HG02885 (cell line): ENCODE results near the gene NEDD4L.
"Not testable (repeated sequence)": the region's sequence is repeated elsewhere in the genome, so short reads cannot be mapped to it uniquely, and the experiment has no call there.

Experiments
- ATAC-seq: cut with Tn5 transposase; IDR thresholded peaks from one replicate; pipeline ENCODE4 v1.9.1; 2021; ENCODE audit warnings: mild to moderate bottlenecking; ENCODE audit not compliant: unreplicated experiment, poor library complexity

Gene NEDD4L

DNA sequence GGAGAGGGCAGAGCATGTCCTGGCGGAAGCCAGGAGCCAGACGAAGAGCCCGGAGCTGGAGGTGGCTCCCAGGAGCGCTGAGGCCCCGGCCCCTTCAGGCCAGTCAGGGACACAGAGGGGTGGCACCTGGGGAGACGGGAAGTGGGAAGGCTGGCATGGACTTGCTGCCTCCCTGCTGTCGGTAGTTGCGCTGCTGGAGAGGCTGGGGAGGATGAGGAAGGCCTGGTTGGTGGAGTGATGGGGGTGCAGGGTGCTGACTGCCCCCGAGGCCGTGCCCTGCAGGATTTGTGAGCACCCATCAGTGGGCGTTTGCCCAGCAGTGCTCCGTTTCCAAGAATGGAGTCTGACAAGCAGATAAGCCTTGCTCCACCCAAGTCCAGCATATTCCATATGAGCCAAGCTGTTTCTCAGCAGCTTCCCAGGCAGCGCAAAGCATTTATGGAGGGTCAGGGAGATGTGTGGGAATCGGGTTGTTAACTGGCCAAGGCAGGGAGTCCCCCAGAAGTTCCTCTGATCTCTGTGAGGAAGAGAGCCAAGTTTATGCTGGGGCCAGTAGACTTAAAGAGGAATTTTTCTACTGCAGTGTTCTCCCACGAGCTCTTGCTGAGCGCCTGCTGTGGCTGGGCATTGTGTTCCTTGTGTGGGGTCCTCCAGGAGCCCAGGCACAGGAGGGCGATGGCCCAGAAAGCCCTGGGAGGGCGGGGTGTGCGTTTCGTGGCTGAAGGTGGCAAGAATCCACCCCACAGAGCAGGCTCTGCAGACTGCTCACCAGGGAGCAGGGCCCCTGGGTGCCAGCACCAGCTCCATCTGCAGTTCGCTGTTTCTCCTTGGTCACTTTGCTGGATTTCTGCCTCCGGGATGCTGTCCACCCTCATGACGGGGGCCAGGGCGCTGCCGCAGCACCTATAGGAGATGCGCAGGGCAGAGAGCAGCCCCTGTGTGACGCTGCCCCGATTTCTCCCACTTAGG, 334.7 kb downstream of the NEDD4L start:
- ATAC-seq: no peak

DNA sequence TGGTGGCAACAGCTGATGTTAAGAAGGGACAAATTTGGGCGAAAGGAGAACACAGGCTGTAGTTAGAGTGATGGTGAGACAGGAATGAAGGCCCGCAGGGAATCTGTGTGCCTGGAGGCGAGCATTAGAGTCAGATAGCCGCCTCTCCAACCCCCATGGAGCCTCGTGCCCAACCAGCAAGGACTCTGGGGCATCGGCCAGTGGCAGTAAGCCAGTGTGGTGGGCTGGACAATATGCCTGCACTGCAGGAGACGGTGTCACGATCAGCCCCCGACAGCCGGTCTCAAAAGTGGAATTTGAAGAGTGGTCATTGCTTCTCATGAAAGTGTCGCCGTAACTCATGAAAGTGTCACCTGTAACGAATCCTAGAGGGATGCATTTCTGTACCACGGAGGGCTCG, 335.4 kb downstream of the NEDD4L start:
- no peak for ATAC-seq

DNA sequence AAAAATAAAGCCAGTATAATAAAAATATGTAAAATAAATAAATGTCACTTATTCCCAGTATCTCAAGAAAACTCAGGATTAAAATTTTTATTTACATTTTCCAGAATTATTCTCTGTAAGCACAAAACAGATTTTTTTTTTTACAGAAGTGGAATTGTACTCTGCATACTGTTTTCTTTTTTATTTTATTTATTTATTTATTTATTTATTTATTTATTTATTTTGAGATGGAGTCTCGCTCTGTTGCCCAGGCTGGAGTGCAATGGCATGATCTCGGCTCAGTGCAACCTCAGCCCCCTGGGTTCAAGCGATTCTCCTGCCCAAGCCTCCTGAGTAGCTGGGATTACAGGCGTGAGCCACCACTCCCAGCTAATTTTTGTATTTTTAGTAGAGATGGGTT, 336.1 kb downstream of the NEDD4L start:
- ATAC-seq: not testable (repeated sequence)

DNA sequence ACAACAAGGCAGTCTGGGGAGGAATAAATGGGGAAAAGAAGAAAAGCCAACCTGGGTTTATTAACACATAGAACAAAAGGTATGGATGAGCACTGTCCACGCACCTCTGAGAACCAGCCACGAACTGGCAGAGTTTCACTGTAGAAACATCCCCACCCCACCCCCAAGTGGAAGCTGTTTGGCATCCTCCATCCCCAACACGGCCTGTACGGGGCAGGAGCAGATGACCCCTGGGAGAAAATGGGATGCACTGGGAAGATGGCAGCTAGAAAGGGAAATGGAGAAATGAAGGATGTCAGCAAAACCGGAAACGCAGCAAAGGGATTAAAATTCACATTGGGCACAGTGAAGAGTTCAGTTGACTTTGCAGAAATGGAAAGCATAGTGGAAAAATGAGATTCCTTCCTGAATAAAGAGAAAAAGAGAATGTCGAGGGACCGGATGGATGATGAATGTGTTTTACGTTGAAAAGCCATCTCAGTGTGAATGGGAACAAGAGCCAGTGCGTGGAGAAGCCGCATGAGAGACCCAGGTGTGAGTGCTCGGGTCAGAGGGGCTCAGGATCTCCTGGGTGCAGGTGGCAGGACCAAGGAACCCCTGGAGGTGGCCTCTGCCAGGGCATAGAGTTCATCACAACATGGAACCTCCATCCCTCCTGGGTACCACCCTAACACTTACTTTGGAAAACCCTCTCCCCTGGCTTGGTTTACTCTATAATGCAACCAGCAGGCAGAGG, 337.8 kb downstream of the NEDD4L start:
- no peak for ATAC-seq

DNA sequence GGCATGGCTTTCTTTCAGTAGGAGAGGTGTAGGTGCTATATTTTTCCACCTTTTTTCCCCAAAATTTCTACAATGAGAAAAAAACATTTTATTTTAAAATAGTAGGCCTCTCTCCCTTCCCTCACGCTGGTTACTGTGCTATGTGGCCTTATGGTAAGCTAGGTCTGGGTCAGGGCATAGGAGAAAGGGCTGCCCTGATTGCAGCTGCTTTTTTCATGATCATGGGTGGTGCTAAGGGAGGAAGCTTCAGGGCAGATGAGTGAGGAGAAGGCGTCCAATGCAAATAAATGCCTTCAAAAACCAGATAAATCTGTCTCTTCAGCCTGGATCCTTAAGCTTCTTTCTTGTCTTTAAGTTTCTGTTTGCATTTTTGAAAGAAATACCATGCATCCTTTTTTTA, 338.4 kb downstream of the NEDD4L start:
- no peak for ATAC-seq

DNA sequence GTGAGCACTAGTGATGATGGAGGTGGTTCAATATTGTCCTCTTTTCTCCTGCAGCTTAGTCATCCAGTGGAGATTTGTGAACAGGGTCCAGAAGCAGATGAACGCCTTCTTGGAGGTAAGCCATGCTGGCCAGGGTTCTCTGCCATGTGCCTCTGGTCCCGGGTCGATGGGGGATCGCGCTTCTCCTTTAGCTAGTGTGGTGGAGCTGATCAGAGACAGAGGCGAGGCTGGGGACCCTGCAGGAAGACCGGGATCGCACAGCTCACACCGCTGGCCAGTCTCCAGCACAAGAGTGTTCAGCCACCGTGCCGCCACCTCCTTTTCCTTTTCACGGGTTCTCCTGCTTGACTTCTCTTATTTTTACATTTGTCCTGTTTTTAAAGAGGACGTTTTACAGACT, 341.4 kb downstream of the NEDD4L start:
- no peak for ATAC-seq

DNA sequence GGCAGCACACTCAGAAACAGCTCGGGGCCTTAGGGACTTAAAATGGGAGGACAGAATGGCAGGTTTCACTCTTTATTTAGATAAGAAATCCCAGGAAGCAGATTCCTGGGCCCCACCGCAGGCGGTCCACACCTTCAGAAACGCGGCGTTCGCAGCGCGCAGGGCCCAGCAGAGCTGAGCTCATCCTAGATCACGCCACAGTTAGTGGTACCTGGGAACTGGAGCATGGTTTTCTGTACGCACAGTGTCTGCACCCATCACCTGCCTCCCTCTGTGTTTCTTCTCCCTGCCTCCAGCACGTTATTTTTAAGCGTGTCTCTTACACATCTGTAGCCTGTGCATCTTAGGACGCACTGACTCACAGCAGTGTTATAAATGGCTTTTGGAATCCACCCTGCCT, 342.8 kb downstream of the NEDD4L start:
- ATAC-seq: no peak

DNA sequence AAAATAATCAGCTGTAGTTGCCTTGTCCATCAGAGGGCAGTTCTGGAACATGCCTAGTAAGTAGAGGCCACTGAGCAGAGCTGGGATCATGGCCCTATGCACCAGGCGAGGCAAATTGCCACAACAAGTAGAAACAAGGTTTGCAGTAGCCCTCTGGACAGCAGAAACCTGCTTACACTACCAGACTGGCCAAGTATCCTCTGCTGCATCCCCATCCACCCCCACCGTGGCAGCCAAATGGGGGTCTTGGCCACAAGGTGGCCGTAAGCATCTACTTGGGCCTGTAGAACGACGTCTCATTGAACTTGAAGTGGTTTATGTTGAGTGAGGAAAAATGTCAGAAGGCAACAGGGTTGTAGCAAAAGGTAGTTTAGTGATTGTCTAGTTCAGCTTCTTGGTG, 343.7 kb downstream of the NEDD4L start:
- ATAC-seq: no peak

DNA sequence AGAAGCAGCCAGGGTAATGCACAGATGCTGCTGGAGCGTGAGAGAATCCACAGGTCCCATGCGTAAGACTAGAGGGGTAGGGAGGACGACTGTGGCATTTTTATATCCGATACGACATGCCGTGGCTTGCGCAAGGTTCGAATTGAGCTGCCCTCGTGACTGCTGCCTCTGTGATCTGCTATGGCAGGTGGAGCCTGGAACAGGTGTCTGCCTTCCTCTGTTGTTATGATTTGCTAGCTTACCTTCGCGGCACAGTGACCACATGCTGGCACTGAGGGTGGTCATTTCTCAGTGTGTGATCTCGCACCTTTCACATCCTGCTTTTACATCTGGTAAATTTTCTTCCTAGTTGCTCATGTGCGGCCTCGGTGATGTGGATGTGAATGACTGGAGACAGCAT, 344.7 kb downstream of the NEDD4L start:
- ATAC-seq: no peak

DNA sequence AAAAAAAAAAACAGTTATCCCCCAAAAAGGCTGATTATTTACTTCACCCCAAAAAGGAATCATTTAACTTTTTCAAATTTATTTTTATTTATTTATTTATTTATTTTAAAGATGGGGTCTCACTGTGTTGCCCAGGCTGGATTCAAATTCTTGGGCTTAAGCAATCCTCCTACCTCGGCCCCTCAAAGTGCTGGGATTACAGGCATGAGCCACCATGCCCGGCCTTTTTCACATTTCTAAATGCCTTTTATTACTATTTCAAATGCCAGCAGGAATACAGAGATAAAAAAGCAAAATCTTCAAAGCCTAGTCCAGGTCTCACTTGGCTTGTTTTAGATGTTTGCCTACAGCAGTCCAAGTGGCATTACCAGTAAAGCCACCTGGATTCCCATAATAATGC, 345.7 kb downstream of the NEDD4L start:
- no peak for ATAC-seq

DNA sequence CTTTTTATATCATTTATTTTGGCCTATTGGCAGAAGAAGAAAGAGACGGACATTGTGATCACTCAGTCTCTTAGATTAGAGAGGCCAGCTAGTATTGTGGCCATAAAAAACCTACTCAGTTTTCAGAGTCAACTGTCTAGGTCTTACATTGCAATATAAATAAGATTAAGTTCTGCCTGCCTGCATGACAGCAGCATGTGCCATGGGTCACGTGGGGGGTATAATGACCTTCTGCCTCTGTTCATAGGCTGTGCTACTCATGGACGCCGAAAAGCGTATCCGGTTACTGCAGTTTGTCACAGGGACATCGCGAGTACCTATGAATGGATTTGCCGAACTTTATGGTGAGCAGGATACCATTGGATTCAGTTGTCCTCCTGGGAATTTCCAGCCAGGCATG, 346.4 kb downstream of the NEDD4L start:
- ATAC-seq: no peak

DNA sequence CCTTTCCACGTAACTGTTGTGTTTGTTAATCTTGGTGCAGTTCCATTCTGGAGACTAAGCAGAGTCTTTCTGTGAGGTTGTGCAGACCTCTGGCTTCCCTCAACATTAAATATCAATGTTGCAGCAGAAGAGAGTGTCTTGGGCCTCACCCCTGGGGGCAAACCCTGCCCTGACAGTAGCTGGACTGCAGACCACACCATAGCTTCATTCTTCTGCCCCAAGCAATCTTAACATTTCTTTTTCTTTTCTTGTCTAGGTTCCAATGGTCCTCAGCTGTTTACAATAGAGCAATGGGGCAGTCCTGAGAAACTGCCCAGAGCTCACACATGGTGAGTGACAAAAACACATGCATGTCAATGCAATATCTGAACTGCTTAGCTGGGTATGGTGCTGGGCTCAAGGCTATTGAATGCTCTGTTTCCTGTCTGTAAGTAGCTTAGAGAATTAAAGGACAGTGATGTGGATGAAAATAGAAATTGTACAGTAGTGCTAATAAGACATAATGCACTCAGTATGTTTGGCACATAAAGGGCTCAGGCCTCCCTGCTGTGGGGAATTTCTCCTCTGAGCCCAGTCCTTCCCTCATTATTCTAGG, 347.3 kb downstream of the NEDD4L start:
- ATAC-seq: no peak

DNA sequence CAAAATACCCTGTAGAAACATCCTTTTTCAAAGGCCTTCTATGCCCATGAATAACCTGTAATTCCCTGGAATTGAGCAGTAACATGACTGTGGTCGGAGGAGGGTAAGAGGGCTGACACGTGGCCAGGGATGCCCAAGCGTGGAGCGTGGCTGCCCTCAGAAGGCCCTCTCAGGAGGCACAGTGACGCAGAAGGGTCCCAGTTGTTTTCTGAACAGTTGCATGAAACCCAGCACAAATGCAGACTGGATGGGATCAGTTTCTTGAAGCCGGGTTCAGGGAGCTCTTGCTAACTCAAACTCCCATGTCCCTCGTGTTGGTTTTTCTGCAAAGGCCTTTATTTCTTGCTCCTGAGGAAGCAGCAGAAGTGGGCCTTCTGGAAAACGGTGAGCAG, 347.9 kb downstream of the NEDD4L start:
- no peak for ATAC-seq

DNA sequence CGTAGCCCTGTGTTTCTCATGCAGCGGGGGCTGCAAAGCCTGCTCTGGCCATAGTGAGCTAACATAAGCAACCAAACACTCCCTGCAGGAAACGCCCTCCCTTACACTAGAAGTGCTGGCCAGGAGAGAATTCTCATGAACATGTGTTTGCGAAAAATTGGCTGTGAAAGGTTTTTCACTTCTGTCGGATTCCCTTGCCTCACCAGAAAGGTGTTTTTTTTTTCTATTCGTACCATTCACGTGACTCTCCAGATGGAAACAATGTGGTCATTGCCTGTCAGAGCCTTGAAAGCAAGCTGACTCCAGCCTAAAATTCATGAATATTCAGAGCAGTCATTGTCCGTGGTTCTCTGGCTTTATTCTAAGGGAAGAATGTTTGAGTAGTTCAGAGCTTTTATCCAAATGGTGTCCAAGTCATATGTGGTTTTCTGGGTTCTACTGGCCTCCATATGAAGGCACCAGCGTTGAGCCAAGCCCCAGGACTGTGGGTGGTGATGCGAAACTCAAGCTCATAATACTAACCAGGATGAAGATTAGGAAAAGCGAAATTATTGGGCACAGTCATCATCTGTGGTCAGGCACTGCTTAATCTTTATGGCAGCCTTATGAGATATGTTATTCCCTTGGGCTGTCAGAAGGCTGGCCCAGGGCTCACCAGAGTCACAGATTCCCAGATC, 348.4 kb downstream of the NEDD4L start:
- no peak for ATAC-seq

DNA sequence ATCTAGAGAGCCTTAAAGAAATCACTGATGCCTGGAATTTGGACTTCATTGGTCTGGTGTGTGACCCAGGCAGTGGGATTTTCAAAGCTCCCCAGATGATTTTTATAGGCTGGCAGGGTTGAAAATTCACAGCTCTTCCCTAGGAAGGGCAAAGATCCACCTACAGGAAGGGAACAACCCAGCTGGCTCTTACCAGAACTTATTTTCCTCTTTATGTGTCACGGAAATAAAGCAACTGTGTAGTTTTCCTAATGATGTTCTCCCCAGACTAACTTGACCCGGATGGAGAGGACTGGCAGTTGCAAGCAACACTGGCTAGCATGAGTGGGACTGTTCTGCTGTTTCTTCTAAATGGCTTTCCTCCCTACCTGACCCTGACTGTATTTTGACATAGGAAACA, 349.3 kb downstream of the NEDD4L start:
- ATAC-seq: no peak

DNA sequence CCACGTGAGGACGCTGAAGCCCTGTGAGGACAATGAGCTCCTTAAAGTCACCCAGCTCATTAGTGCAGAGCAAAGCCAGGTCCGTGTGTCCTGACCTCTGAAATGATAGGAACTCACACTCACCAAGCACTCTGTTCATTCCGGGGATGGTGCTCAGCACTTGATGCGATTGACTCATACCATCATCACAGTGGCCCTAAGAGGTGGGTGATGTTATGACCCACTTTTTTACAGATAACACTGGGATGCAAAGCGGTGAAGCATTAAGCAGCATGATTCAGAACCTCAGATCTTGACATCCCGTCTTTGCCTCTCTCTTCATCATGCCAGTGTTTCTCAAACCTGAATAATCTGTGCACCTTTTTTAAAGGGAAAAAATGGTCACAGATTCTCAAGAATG, 350.0 kb downstream of the NEDD4L start:
- no peak for ATAC-seq

DNA sequence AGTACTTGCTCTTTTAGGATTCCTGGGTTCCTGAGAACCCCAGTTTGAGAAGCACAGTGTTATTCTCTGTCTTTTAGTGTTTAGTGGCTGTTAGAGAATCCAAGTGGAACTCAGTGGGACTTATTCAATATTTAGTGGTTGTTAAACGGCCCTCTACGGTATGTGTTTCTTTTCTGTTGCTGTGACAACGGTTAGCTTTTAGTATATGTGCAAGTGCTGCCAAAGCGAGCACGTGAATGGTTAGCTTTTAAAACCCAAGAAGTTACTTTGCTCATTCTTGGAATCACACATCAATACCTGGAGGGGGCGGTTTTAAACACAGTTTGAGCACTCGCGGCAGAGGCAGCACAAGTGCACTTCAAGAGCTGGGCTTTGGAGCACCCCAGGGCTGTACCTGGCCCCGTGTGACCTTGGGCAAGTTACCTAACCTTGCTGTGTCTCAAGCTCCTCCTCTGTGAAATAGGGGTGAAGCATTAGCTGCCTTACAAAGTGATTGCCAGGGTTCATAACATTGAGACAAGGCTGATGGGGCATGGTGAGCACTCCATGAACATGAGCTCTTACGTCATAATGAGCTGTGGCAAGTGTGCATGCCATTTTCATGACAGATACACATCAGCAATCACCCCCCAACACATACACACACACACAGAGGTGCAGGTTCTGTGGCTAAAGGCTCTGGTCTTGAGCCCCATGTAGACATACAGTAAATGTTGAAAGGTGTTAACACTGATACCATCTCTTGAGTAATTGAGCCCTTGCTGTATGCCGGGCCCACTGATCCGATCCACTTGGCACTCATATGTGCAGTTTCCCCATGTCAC, 350.8 kb downstream of the NEDD4L start:
- no peak for ATAC-seq

DNA sequence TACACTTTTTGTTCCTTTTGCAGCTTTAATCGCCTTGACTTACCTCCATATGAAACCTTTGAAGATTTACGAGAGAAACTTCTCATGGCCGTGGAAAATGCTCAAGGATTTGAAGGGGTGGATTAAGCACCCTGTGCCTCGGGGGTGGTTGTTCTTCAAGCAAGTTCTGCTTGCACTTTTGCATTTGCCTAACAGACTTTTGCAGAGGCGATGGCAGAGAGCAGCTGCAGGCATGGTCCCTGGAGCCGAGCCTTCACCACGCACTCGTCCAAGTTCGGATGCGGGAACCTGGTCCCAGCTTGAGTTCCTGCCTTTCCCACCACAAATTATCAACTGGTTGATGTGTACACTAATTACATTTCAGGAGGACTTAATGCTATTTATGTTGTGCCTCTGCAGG, 352.1 kb downstream of the NEDD4L start:
- no peak for ATAC-seq

DNA sequence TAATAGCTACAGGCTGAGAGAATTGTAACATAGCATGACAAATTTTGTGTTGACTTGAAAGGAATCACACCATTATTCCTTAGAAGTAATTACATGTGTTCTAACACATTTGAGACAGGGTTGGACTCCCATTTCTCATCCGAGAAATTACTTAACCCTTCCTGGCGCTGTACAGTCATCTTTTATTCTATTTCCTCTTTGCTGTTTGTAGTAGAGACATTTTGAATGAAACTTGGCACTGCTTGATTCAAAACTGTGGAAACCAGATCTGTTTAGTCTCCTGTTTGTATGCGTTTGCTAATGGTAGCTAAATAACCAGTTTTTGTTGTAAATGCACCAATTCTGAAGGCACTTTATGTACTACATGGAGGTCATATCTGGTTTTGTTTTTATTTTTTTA, 352.9 kb downstream of the NEDD4L start:
- ATAC-seq: no peak
